H9 (cell line): Measurements from ENCODE around the gene C9. TPM values are rescaled to one million over a fixed set of nuclear protein-coding genes. Genes with fewer than 3 reads are reported as not detected.

Source experiments
- DNase-seq: peaks from one replicate; pipeline ENCODE4 v3.0.0-alpha.2; 2017
- H2AFZ ChIP-seq: one replicate; pipeline ENCODE4 v1.6.1; 2013; ENCODE audit warnings: mild to moderate bottlenecking, low read length, control low read depth, moderate library complexity
- H2AK5ac ChIP-seq: 2 replicates; pipeline ENCODE4 v1.6.1; 2013; ENCODE audit warnings: low read length, control low read depth, mixed read lengths; ENCODE audit not compliant: insufficient read length
- H2BK120ac ChIP-seq: one replicate; pipeline ENCODE4 v1.6.1; 2013; ENCODE audit warnings: low read depth, mild to moderate bottlenecking, low read length, control low read depth, inconsistent platforms; ENCODE audit not compliant: poor library complexity, severe bottlenecking
- H2BK12ac ChIP-seq: 2 replicates; pipeline ENCODE4 v1.6.1; 2013; ENCODE audit warnings: low read length, control low read depth, mixed read lengths, low read depth; ENCODE audit not compliant: insufficient read length
- H2BK15ac ChIP-seq: 2 replicates; pipeline ENCODE4 v1.6.1; 2013; ENCODE audit warnings: low read depth, low read length, control low read depth
- H2BK20ac ChIP-seq: one replicate; pipeline ENCODE4 v1.6.1; 2013; ENCODE audit warnings: low read depth, mild to moderate bottlenecking, low read length, control low read depth, inconsistent platforms; ENCODE audit not compliant: poor library complexity, severe bottlenecking
- H2BK5ac ChIP-seq: 2 replicates; pipeline ENCODE4 v1.6.1; 2013; ENCODE audit warnings: low read length, control low read depth, mixed read lengths; ENCODE audit not compliant: insufficient read length
- H3K14ac ChIP-seq: 2 replicates; pipeline ENCODE4 v1.6.1; 2013; ENCODE audit warnings: low read length, control low read depth; ENCODE audit not compliant: insufficient read depth
- H3K18ac ChIP-seq: 2 replicates; pipeline ENCODE4 v1.6.1; 2013; ENCODE audit warnings: low read depth, mild to moderate bottlenecking, mixed read lengths, low read length, control low read depth; ENCODE audit not compliant: insufficient read length
- H3K23ac ChIP-seq: 2 replicates; pipeline ENCODE4 v1.6.1; 2013; ENCODE audit warnings: low read length, control low read depth, mixed read lengths, low read depth; ENCODE audit not compliant: insufficient read length
- H3K23me2 ChIP-seq: 2 replicates; pipeline ENCODE4 v1.6.1; 2013; ENCODE audit warnings: low read depth, mild to moderate bottlenecking, mixed read lengths, low read length, control low read depth; ENCODE audit not compliant: insufficient read length, poor library complexity, severe bottlenecking
- H3K27ac ChIP-seq: 2 replicates; pipeline ENCODE4 v1.5.1; 2013; ENCODE audit warnings: low read length, control low read depth, mixed read lengths, low read depth; ENCODE audit not compliant: insufficient read length
- H3K27me3 ChIP-seq: 2 replicates; pipeline ENCODE4 v1.6.1; 2013; ENCODE audit warnings: low read length, control low read depth, inconsistent platforms; ENCODE audit not compliant: insufficient read depth
- H3K4ac ChIP-seq: 2 replicates; pipeline ENCODE4 v1.6.1; 2013; ENCODE audit warnings: low read depth, mild to moderate bottlenecking, control low read depth, inconsistent platforms, low read length, moderate library complexity
- H3K4me1 ChIP-seq: 2 replicates; pipeline ENCODE4 v1.6.1; 2013; ENCODE audit warnings: low read length, control low read depth, inconsistent platforms; ENCODE audit not compliant: insufficient read depth
- H3K4me2 ChIP-seq: 2 replicates; pipeline ENCODE4 v1.6.1; 2013; ENCODE audit warnings: low read length, control low read depth, mixed read lengths; ENCODE audit not compliant: insufficient read length, insufficient read depth
- H3K56ac ChIP-seq: 2 replicates; pipeline ENCODE4 v1.6.1; 2013; ENCODE audit warnings: low read depth, mild to moderate bottlenecking, mixed read lengths, low read length, control low read depth; ENCODE audit not compliant: insufficient read length
- H3K79me1 ChIP-seq: 2 replicates; pipeline ENCODE4 v1.6.1; 2013; ENCODE audit warnings: low read depth, mild to moderate bottlenecking, moderate library complexity, low read length, control low read depth, inconsistent platforms; ENCODE audit not compliant: insufficient read depth, poor library complexity, severe bottlenecking
- H3K79me2 ChIP-seq: 2 replicates; pipeline ENCODE4 v1.6.1; 2013; ENCODE audit warnings: low read length, control low read depth, inconsistent platforms; ENCODE audit not compliant: insufficient read depth
- H3K9ac ChIP-seq: 2 replicates; pipeline ENCODE4 v1.6.1; 2013; ENCODE audit warnings: low read length, control low read depth, mixed read lengths; ENCODE audit not compliant: insufficient read length; ENCODE audit errors: extremely low read depth
- H3K9me3 ChIP-seq: one replicate; pipeline ENCODE4 v1.6.1; 2013; ENCODE audit warnings: low read depth, low read length, inconsistent platforms; ENCODE audit not compliant: control insufficient read depth
- H3T11ph ChIP-seq: one replicate; pipeline ENCODE4 v1.6.1; 2013; ENCODE audit warnings: mild to moderate bottlenecking, low read length, control low read depth, inconsistent platforms
- H4K20me1 ChIP-seq: one replicate; pipeline ENCODE4 v1.6.1; 2013; ENCODE audit not compliant: control insufficient read depth, insufficient read length, insufficient read depth
- H4K5ac ChIP-seq: 2 replicates; pipeline ENCODE4 v1.6.1; 2013; ENCODE audit warnings: low read depth, mild to moderate bottlenecking, mixed read lengths, low read length, control low read depth; ENCODE audit not compliant: insufficient read length
- H4K8ac ChIP-seq: replicated peaks from 2 replicates; pipeline ENCODE4 v1.6.1; 2013; ENCODE audit warnings: low read length, control low read depth, mixed read lengths, low read depth; ENCODE audit not compliant: insufficient read length
- H4K91ac ChIP-seq: 2 replicates; pipeline ENCODE4 v1.6.1; 2013; ENCODE audit warnings: low read depth, mild to moderate bottlenecking, moderate library complexity, mixed read lengths, low read length, control low read depth; ENCODE audit not compliant: insufficient read length
- H3K27ac Mint-ChIP-seq, 3 experiments: 2 replicates in 2 of 3; 3 replicates in 1 of 3; pipeline ENCODE4 v1.8.0; 2020 to 2021; ENCODE audit warnings: mixed read lengths in 3 of 3, mild to moderate bottlenecking in 1 of 3, moderate library complexity in 1 of 3
- H3K27me3 Mint-ChIP-seq: 2 replicates; pipeline ENCODE4 v1.8.0; 2021; ENCODE audit warnings: low read depth, mild to moderate bottlenecking, moderate library complexity, mixed read lengths
- H3K36me3 Mint-ChIP-seq, 3 experiments: 2 replicates in 2 of 3; 3 replicates in 1 of 3; pipeline ENCODE4 v1.8.0; 2020 to 2021; ENCODE audit warnings: low read depth in 3 of 3, mixed read lengths in 3 of 3; ENCODE audit not compliant: insufficient read depth in 1 of 3
- H3K4me1 Mint-ChIP-seq, 2 experiments: 2 replicates each; pipeline ENCODE4 v1.8.0; 2020; ENCODE audit warnings: mixed read lengths in 2 of 2
- H3K4me3 Mint-ChIP-seq, 2 experiments: 2 replicates in 1 of 2; 3 replicates in 1 of 2; pipeline ENCODE4 v1.8.0; 2020 to 2021; ENCODE audit warnings: mild to moderate bottlenecking in 2 of 2, mixed read lengths in 2 of 2, moderate library complexity in 1 of 2
- H3K9me3 Mint-ChIP-seq, 2 experiments: 2 replicates in 1 of 2; 3 replicates in 1 of 2; pipeline ENCODE4 v1.8.0; 2020; ENCODE audit warnings: mild to moderate bottlenecking in 2 of 2, mixed read lengths in 2 of 2, moderate library complexity in 1 of 2
- WGBS: extraction: QIAGEN DNeasy Blood & Tissue Kit; methylation state at CpG from one replicate; pipeline ENCODE4 v1.1.7; 2013; ENCODE audit warnings: missing lambda C conversion rate, low lambda C conversion rate, mixed read lengths; ENCODE audit not compliant: insufficient read length; ENCODE audit errors: extremely low coverage; 5-methylcytosine and 5-hydroxymethylcytosine counted together
- total RNA-seq: library from RNA; stranded (reverse); gene quantifications from 2 replicates; pipeline ENCODE4 v1.2.1, GENCODE V29; 2021
- TF ChIP-seq, protein P1 (sequence below): fragments of 200-600 bp; sonication (generic); conservative IDR thresholded peaks from 3 replicates; pipeline ENCODE4 v1.8.0; 2021; ENCODE audit warnings: antibody characterized with exemption, mild to moderate bottlenecking

The C9 gene
- total RNA-seq, 1 experiment from 2014 or later: not detected

DNA sequence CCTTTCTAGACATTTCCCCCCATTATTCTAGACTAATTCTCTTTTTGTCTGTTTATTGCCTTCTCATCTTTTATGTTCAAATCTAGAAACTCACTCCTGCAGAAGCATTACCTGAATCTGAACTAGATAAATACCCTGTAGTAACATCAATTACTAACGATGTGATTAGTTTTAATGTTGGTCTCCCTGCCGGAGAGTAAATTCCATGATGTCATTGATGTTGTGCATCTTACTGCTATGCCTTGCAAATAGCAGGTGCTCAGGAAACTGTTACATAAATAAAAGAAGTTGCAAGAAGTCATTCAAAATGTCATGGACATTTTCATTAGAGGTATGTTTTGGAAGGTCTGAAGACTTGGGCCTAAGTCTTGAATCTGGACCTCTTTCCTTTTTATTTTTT is 23.0 kb upstream of the C9 start:
- H3K14ac ChIP-seq: no peak overlapping the region
- H3K18ac ChIP-seq: no peak overlapping the region
- H3K23ac ChIP-seq: no peak overlapping the region
- H3K27ac Mint-ChIP-seq: no peak overlapping the region
- H3K27me3 Mint-ChIP-seq: no peaks in the 10 kb centered on the region; the same call in 1 of the 2 replicates
- H2BK5ac ChIP-seq: no peak overlapping the region
- H3K56ac ChIP-seq: no peak overlapping the region
- no peak overlapping the region for H2BK12ac ChIP-seq
- H3K79me1 ChIP-seq: no peaks in the 10 kb centered on the region
- no peak overlapping the region for H3T11ph ChIP-seq
- H3K9ac ChIP-seq: no peak overlapping the region
- DNase-seq: no peak
- H3K9me3 ChIP-seq: no peaks in the 10 kb centered on the region
- no peak overlapping the region for H2AFZ ChIP-seq
- no peaks in the 10 kb centered on the region for H4K20me1 ChIP-seq
- H3K4me1 Mint-ChIP-seq: no peaks in the 10 kb centered on the region
- no peak overlapping the region for H3K27ac ChIP-seq
- no peak overlapping the region for H3K4ac ChIP-seq
- no peaks in the 10 kb centered on the region for H3K79me2 ChIP-seq
- no peak overlapping the region for H2BK20ac ChIP-seq
- H2AK5ac ChIP-seq: no peak overlapping the region
- H3K9me3 Mint-ChIP-seq: no peaks in the 10 kb centered on the region
- no CpG with 5 or more reads among the region's 2 CpGs for WGBS
- H2BK120ac ChIP-seq: no peak overlapping the region
- H3K23me2 ChIP-seq: no peaks in the 10 kb centered on the region
- H3K36me3 Mint-ChIP-seq: no peaks in the 10 kb centered on the region; a peak in 2 of 7 replicates
- no peak overlapping the region for H4K91ac ChIP-seq
- TF ChIP-seq, protein P1, sequence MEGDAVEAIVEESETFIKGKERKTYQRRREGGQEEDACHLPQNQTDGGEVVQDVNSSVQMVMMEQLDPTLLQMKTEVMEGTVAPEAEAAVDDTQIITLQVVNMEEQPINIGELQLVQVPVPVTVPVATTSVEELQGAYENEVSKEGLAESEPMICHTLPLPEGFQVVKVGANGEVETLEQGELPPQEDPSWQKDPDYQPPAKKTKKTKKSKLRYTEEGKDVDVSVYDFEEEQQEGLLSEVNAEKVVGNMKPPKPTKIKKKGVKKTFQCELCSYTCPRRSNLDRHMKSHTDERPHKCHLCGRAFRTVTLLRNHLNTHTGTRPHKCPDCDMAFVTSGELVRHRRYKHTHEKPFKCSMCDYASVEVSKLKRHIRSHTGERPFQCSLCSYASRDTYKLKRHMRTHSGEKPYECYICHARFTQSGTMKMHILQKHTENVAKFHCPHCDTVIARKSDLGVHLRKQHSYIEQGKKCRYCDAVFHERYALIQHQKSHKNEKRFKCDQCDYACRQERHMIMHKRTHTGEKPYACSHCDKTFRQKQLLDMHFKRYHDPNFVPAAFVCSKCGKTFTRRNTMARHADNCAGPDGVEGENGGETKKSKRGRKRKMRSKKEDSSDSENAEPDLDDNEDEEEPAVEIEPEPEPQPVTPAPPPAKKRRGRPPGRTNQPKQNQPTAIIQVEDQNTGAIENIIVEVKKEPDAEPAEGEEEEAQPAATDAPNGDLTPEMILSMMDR: no peak
- no peaks in the 10 kb centered on the region for H3K4me1 ChIP-seq
- no peak overlapping the region for H4K8ac ChIP-seq
- H2BK15ac ChIP-seq: no peak overlapping the region
- H4K5ac ChIP-seq: no peak overlapping the region
- H3K4me3 Mint-ChIP-seq: no peak overlapping the region
- H3K4me2 ChIP-seq: no peak overlapping the region
- no peaks in the 10 kb centered on the region for H3K27me3 ChIP-seq
